Subcutaneous preadipocyte (primary cell): ENCODE results near the gene SOX10. TPM values are rescaled to one million over a fixed set of nuclear protein-coding genes. Genes with fewer than 3 reads are reported as not detected.

ENCODE experiments used
- total RNA-seq: library from RNA; depleted of rRNA; stranded (reverse); fragments of >200 nt; gene quantifications from 2 replicates; pipeline ENCODE4 v1.2.3, GENCODE V29; 2012

Gene SOX10
- not detected in 2 replicates for total RNA-seq

GRCh38 chr22:37983860-37984791, at the start of gene SOX10:
Gene SOX10, minus strand, starts transcription at chr22:37984555. Its CDS starts 771 bp downstream, at chr22:37983784.

GRCh38 chr22:37953437-37954179, 30.7 kb downstream of the SOX10 start, which contains the start of the genes C22orf23 and POLR2F:
Gene C22orf23, minus strand, starts transcription at chr22:37953601. Its CDS starts 452 bp downstream, at chr22:37953149.
Gene POLR2F, plus strand, starts transcription at chr22:37953699. Its CDS starts 89 bp downstream, at chr22:37953788.

Other genes starting within 250 kb of the SOX10 start
- gene GCAT, start 176.6 kb downstream of the SOX10 start, total RNA-seq = 34.2 and 45.0 TPM in 2 replicates
- not detected in 2 replicates for gene GALR3, start 161.2 kb downstream of the SOX10 start, total RNA-seq
- gene ANKRD54, start 140.2 kb downstream of the SOX10 start, total RNA-seq = 28.7 and 37.1 TPM in 2 replicates
- gene EIF3L, start 135.1 kb downstream of the SOX10 start, total RNA-seq = 356 and 358 TPM in 2 replicates
- 34.5 and 65.7 TPM in 2 replicates for gene MICALL1, start 78.3 kb downstream of the SOX10 start, total RNA-seq
- 0.37 and 0.98 TPM in 2 replicates for gene C22orf23, start 31.0 kb downstream of the SOX10 start, total RNA-seq
- gene POLR2F, start 30.9 kb downstream of the SOX10 start, total RNA-seq = 34.8 and 49.6 TPM in 2 replicates
- 4.9 and 5.1 TPM in 2 replicates for gene PICK1, start 72.8 kb upstream of the SOX10 start, total RNA-seq
- not detected in 2 replicates for gene SLC16A8, start 99.6 kb upstream of the SOX10 start, total RNA-seq
- 4.1 and 6.2 TPM in 2 replicates for gene BAIAP2L2, start 126.1 kb upstream of the SOX10 start, total RNA-seq
- gene PLA2G6, start 197.3 kb upstream of the SOX10 start, total RNA-seq = 12.5 and 14.1 TPM in 2 replicates
- gene MAFF, start 217.4 kb upstream of the SOX10 start, total RNA-seq = 15.1 and 31.3 TPM in 2 replicates